GM10847 (cell line): ENCODE measurements around the gene PBXIP1.
A peak's percentile ranks its signal among the peaks of the same experiment; 100 is the strongest.

ENCODE experiments used
- POLR2A ChIP-seq: IDR thresholded peaks from 2 replicates; pipeline ENCODE4 v1.6.1; 2011; ENCODE audit not compliant: insufficient read length; ENCODE audit errors: extremely low read depth

The PBXIP1 gene

DNA sequence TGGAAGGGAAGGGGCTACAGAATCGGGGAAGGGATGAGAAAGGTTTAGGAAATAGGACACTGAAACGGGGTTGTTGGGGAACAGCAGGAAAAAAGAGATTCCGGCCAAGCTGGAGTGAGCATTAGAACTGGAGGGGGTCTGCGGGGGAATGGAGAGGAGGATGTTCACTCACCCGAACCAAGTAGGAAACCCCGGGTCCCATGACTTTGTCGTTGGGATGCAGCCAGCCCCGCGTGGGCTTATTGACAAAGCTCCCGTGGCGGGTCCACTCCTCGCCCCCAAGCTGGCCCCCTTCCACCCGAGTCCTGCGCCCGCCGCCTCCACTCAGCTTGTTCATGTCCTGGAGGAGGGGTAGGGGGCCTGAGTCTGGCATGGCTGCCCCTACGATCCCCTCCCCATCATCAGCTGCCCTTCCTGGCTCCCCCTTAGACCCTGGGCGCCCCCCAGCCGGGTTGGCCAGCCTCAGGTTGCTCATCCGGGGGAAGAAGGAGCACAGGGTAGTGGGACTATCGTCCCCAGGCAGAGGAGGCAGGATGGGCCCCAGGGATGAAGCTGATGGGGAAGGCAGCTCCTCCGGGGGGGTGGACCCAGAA, 14.1 kb upstream of the PBXIP1 start:
- no peak for TF ChIP-seq POLR2A

- no peak for TF ChIP-seq POLR2A
These were observed 13.3 kb upstream of the PBXIP1 start for GRCh38 chr1:154969246-154969645.

- no peak for TF ChIP-seq POLR2A
These were observed 12.8 kb upstream of the PBXIP1 start for GRCh38 chr1:154968731-154969130.

GRCh38 chr1:154967331-154967950, 11.5 kb upstream of the PBXIP1 start:
- no peak for TF ChIP-seq POLR2A

- no peak for TF ChIP-seq POLR2A
These were observed 10.2 kb upstream of the PBXIP1 start for GRCh38 chr1:154966111-154966510.

DNA sequence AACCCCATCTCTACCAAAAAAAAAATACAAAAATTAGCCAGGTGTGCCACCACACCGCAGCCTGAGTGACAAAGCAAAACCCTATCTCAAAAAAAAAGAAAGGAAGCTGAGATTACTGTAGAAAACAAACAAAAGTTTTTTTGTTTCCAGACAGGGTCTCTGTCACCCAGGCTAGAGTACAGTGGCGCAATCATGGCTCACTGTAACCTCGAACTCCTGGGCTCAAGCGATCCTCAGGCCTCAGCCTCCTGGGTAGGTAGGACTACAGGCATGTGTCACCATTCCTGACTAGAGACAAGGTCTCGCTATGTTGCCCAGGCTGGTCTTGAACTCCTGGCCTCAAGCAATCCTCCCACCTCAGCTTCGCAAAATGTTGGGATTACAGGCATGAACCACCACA, 8.5 kb upstream of the PBXIP1 start:
- TF ChIP-seq POLR2A, result no peak

DNA sequence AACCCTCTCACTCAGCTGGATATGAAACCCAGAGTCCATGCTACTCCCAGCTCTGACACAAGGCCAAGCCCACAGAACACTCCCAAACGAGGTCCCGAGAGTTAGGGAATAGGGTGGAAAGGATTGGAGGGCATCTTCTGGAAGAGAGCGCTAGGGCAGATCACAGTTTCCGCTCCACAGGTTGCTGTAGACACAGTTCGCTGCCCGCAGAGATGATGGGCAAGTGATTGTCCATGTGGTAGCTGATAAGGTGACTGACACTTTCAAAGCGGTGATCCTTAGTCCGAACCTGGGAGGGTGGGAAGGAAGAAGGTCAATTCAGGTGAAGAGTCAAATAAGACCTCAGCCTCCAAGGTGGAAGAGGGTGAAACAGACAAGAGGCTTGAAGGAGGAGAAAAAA, 7.7 kb upstream of the PBXIP1 start:
- no peak for TF ChIP-seq POLR2A

GRCh38 chr1:154962795-154963330, 7.0 kb upstream of the PBXIP1 start:
- TF ChIP-seq POLR2A, result no peak

DNA sequence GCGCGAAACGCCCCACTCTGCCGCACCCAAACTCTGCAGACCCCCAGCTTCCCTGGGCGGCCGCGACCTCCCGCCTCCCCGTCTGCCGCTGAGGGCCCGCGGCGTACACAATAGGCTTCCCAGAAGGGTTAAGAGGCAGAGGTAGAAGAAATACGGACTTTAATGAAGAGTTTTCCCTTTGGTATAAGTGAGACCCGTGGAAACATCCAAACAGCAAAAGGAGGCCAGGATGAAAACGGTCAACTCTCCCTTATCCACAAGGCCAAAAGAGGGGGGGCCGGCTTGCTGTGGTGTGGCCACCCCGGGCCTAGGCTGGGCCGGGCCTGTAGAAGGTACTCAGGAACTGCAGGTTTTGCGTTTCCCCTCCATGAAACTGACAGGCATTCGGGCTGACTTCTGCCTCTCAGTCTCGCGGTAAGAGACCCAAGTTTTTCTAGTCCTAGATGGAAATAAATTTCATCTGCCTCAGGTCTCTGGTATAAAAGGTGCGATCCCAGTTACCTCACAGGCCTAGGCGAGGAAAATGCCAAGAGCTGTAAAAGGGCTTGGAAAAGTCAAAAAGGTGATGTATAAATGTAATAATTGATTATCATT, 6.4 kb upstream of the PBXIP1 start:
- no peak for TF ChIP-seq POLR2A

DNA sequence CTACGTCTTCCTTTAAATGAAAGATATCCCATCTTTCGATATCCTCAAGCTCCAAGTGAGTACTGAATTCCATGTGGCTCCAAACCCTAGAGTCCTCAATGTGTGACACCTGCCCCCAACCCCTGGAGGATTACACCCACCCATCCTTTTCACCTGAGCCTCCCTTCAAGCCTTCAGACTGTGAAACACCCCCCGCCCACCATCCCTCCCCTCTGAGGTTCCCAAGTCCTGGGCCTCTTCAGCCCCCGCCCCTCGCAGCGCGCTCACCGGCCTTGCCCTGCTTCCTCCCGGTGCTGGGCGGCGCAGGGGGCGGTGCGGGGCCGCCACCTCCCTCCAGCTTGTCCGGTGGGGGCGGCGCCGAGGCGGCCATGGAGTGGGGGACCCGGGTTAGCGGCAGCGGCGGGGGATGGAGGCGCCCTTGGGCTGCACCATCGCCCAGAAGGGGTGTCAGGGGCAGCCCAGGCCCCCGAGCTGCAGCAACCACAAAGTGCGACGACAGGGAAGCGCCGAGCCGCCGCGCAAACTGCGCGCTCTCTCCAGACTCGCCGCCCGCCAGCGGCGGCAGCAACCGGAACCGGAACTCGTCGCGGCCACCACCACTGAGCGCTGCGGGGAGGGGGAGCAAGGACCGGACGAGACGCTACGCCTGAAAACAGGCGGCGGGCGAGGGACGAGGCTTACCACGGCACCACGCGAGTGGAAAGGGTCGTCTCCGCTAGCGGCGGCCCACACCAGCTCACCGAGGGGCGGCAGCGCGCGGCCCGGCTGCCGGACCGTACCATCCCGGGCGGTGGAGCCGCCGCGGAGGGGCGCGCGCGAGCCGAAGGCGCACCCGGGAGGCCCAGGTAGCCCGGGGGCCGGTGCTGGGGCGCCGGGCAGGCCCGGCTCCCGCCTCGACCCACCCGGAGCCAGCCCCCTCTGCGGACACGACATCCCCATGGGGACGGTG, 5.6 kb upstream of the PBXIP1 start, which contains the start of gene PYGO2:
Gene PYGO2, minus strand, starts transcription at position 576 of the 949 bp plus-strand sequence. Its CDS starts 206 bp downstream, at position 370.
- peak; percentile 88 for TF ChIP-seq POLR2A

- TF ChIP-seq POLR2A, result no peak
These were observed 4.7 kb upstream of the PBXIP1 start for GRCh38 chr1:154960446-154961136.

DNA sequence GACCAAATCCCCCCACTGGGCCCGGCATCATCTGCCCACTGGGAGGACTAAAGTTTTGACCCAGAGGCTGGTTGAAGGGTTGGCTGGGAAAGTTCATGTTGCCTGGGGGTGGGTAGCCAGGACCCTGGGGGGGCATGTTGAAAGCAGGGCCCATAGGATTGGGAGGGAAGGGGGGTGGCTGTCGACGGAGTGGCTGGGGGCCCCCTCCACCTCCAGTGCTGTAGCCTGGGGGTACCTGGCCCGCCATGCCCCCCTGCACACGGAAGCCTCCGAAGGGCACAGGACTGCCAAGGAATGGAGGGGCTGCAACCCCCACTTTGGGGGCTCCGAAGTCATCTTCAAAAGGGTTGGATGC, 3.5 kb upstream of the PBXIP1 start:
- TF ChIP-seq POLR2A, result no peak

DNA sequence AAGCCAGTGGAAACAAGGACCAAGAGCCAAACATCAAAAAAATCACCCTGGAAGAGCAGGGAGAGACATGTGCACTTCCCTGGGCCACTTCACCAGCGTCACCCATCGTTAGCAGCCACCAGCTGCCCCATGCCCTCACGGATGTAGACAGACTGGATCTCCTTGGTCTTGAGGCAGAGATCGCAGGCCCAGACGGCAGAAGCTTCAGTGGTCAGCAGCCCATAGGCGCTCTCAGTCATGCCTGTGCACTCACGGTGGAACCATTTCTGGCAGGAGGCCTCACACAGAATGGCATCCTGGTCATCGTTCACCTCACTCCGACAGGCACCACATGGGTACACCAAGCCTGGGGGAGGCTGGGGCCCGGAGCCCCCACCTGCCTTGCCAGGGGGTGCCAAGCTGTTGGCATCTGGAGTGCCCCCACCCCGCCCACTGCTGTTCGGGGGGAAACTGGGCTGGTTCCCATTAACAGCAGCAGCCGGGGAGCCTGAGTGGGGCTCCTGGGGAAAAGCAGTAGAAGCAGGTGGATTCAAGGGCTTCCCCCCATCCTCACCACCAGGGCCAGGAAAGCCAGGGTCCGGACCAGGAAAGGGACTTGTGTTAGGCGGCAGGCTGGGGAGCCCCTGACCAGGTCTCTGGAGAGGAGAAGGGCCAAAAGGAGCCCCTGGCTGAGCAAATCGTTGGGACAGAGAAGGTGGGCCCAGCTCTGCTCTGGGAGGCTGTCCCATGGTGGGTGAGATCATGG, 3.0 kb upstream of the PBXIP1 start:
- TF ChIP-seq POLR2A, result no peak

- no peak for TF ChIP-seq POLR2A
These were observed 2.1 kb upstream of the PBXIP1 start for GRCh38 chr1:154958036-154958435.
